BJ (cell line): ENCODE results near the gene TMEM235. TPM values are rescaled to one million over a fixed set of nuclear protein-coding genes. Genes with fewer than 3 reads are reported as not detected.

Experiments used
- CTCF ChIA-PET: fragments of 350-600 bp; formaldehyde crosslinking; extraction: SDS; loops from one replicate; lab custom pipeline; 2021; ENCODE audit warnings: antibody characterized with exemption, inconsistent platforms; lab: Yijun Ruan, JAX
- POLR2A ChIA-PET: fragments of 300-600 bp; sonication (Branson Sonifier 250); formaldehyde crosslinking; extraction: SDS; loops from one replicate; lab custom pipeline; 2021; ENCODE audit warnings: antibody characterized with exemption; lab: Charles Lee
- DNase-seq: peaks from one replicate; pipeline ENCODE4 v3.0.0-alpha.2; 2011; ENCODE audit warnings: low read depth
- H3K27me3 ChIP-seq: 2 replicates; pipeline ENCODE4 v1.6.0; 2011; ENCODE audit warnings: low read length; ENCODE audit not compliant: control insufficient read depth, insufficient read depth
- H3K36me3 ChIP-seq: 2 replicates; pipeline ENCODE4 v1.5.1; 2011; ENCODE audit warnings: low read length; ENCODE audit not compliant: control insufficient read depth, insufficient read depth
- H3K4me3 ChIP-seq: 2 replicates; pipeline ENCODE4 v1.5.1; 2011; ENCODE audit warnings: low read depth, mild to moderate bottlenecking, control low read depth, low read length
- polyA plus RNA-seq: library from polyadenylated mRNA; depleted of rRNA; stranded (reverse); fragments of >200 nt; gene quantifications from 2 replicates; pipeline ENCODE4 v1.2.3, GENCODE V29; 2011
- TF ChIP-seq, protein P1 (sequence below): IDR thresholded peaks from 2 replicates; pipeline ENCODE4 v1.5.1; 2011; ENCODE audit warnings: low read depth, mild to moderate bottlenecking, control low read depth, inconsistent platforms, low read length, moderate library complexity; ENCODE audit not compliant: insufficient read depth

TMEM235 gene
- polyA plus RNA-seq, 1 experiment, result not detected

DNA sequence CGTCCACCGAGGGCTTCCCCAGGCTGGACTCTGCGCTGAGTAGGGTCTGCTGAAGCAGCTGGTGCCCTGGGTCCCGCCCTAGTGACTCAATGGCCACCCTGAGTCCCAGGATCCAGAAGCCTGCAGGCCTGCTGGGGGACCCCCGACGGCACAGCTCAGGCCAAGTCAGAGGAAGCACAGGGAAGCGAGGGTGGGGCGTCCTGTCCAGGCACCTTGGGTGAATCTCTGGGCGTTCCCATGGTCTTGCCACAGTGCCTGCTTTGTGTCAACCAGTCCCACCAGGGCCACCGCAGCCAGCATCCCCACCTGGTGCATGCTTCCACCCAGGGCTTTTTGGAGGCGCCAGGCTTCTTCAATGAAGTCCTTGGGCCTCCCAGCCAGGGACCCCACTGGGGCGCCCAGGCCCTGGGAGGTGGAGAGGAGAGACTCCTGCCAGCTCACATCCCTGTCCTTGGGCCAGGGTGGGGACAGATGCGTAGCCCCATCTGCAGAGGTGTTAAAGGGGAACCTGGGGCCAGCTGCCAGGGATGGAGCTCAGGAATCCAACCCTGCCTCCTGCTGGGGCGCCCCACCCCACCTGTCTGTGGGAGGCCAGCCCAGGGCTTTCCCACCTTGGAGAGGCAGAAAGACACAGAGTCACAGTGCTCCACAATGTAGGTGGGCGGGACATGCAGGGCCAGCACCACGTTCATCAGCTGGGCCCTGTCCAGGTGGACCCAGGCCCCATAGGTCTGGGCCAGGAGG lies 17.8 kb downstream of the TMEM235 start:
- Histone ChIP-seq H3K4me3 (no peak overlapping the region), H3K36me3 (no peaks in the 10 kb centered on the region), H3K27me3 (no peaks in the 10 kb centered on the region; the same call in 1 of the 2 replicates)
- DNase-seq, result no peak
- TF ChIP-seq, protein P1, sequence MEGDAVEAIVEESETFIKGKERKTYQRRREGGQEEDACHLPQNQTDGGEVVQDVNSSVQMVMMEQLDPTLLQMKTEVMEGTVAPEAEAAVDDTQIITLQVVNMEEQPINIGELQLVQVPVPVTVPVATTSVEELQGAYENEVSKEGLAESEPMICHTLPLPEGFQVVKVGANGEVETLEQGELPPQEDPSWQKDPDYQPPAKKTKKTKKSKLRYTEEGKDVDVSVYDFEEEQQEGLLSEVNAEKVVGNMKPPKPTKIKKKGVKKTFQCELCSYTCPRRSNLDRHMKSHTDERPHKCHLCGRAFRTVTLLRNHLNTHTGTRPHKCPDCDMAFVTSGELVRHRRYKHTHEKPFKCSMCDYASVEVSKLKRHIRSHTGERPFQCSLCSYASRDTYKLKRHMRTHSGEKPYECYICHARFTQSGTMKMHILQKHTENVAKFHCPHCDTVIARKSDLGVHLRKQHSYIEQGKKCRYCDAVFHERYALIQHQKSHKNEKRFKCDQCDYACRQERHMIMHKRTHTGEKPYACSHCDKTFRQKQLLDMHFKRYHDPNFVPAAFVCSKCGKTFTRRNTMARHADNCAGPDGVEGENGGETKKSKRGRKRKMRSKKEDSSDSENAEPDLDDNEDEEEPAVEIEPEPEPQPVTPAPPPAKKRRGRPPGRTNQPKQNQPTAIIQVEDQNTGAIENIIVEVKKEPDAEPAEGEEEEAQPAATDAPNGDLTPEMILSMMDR, result no peak
- CTCF ChIA-PET, result interaction anchor here (0.7 to 8.5 kb wide), 20 partner anchors 8 to 240 kb away, joined by 3 to 90 read pairs (median 8); partner anchors contain the start of genes SOCS3 and TMEM235
- POLR2A ChIA-PET, result no interaction called here

DNA sequence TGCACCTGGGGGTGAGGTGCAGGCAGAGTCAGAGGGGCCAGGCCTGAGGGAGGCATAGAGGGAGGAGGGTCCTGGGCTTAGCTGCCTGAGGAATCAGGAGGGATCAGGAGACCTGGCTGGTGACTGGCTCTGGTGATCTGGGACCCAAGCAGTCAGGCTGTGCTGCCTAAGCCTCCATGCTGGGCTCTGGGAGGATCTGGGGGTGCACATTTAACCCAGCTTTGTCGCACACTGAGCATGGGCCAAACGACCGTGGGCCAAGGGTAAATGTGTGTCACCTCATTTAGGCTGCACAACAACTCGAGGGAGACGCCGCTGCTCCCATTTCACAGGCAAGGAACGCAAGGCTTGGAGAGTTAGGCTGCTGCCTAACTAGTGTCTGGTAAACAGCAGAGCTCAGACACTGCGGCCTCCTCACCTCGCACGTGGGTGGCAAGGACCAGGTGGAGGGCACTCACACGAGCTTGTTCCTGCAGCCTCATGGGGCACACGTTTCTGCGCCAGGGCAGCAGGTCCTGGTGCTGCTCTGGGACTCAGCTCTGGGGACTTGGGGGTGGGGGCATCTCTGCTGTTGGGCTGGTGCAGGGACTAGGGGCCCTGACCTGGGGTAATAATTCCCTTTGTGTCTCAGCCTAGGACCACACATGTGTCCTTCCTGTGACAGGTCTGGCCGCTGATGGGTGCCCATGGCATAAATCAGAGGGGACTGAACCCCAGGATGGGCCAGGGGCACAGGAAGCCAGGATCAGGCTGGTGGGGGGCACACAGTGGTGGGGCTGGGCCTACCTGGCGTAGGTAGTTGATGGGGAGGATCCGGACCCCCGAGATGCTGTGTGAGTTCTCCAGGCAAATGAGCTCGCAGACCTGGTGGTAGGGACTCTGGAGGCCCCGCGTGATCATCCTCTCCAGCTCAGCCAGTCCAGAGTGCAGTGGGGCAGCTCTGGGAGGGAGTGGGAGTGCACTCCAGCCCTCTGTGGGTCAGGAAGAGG lies 18.7 kb downstream of the TMEM235 start:
- POLR2A ChIA-PET, result no interaction called here
- no peaks in the 10 kb centered on the region for H3K36me3 ChIP-seq
- H3K27me3 ChIP-seq, result no peaks in the 10 kb centered on the region; the same call in 1 of the 2 replicates
- DNase-seq, result no peak
- no peak overlapping the region for H3K4me3 ChIP-seq
- CTCF ChIA-PET, result interaction anchor here (0.7 to 8.5 kb wide), 39 partner anchors 9 to 239 kb away, joined by 3 to 90 read pairs (median 5); partner anchors contain the start of genes SOCS3 and TMEM235
- TF ChIP-seq, protein P1, result no peak

DNA sequence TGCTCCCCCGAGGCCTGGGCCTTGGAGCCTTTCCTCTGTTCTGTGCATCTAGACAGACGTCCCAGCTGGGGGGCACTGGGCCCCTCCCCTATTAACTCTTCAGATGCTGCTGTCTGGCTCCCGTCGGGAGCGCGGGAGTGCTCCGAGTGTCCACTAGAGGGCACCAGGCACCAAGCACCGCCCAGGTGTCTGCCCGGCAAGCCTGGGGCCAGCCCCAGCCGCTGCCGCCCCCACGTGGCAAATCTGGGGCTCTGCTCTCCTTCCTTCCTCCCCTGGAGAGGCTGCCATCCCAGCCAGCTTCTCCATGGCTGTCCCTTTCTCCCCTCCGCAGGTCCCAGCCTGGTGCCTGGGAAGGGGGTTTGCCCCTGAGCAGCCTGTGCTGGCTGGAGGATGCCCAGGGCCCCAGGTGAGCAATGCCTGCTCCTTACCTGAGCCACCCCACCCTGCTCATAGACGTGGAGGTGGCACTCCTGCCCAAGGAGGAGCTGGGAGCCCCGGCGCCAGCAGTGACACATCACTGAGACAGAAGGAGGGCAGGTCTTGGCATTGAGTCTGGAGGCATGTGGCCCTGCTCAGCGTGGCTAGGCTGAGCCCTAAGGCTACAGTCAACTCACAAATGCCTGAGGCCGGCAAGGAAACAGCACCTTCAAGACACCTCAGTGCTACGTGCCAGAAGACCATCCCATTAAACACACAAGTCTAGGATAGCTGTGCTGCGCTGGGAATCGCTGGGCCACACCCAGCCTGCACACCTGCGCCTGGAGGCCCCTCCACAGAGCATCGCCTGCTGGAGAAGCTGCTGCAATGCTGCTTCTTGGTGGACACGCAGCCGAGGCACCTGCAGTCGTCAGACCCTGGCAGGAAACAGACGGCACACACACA lies 19.7 kb downstream of the TMEM235 start:
- no peak overlapping the region for H3K4me3 ChIP-seq
- H3K27me3 ChIP-seq, result no peaks in the 10 kb centered on the region; the same call in 1 of the 2 replicates
- ChIA-PET POLR2A (no interaction called here), CTCF (interaction anchor here (0.5 to 8.5 kb wide), 44 partner anchors 10 to 466 kb away, joined by 3 to 90 read pairs (median 4); partner anchors contain the start of genes SOCS3, TMC6 and TMC8)
- peak; percentile 16 for DNase-seq
- H3K36me3 ChIP-seq, result no peaks in the 10 kb centered on the region
- TF ChIP-seq, protein P1, result peak; percentile 100

DNA sequence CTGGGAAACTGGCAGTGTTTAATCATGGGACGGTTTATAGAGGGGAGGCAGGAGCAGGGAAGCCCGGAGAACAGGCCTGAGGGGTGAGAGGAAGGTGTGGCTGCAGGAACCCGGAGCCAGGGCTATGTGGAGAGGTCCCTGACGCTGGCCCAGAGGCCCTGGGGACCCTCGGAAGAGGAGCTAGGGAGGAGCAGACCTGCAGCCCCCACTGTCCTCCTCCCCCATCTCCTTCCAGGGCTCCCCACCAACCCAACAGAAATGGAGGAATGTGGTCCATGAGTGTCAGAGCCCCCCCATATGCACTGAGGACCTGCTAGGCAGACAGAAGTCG lies 20.3 kb downstream of the TMEM235 start:
- CTCF ChIA-PET, result interaction anchor here (0.5 to 8.5 kb wide), 31 partner anchors 10 to 465 kb away, joined by 3 to 90 read pairs (median 5); partner anchors contain the start of genes SOCS3 and TMC6
- Histone ChIP-seq H3K4me3 (no peak overlapping the region), H3K27me3 (peaks cover 2% of the 10 kb centered on the region), H3K36me3 (no peaks in the 10 kb centered on the region)
- no peak for DNase-seq
- TF ChIP-seq, protein P1, result no peak
- POLR2A ChIA-PET, result no interaction called here
